Mesothelial cell of epicardium (in vitro differentiated cells): ENCODE results near the gene SLC7A5. TPM values are rescaled to one million over a fixed set of nuclear protein-coding genes. Genes with fewer than 3 reads are reported as not detected.

Experiments used
- DNase-seq, 2 experiments: peaks; one replicate each; pipeline ENCODE4 v3.0.0; 2021; ENCODE audit warnings: low spot score in 2 of 2; ENCODE audit not compliant: unreplicated experiment in 2 of 2
- H3K27ac Mint-ChIP-seq: 2 replicates; pipeline ENCODE4 v1.8.0; 2021; ENCODE audit warnings: mixed read lengths
- H3K27me3 Mint-ChIP-seq: 2 replicates; pipeline ENCODE4 v1.8.0; 2021; ENCODE audit warnings: low read depth, mixed read lengths
- H3K36me3 Mint-ChIP-seq: 2 replicates; pipeline ENCODE4 v1.8.0; 2021; ENCODE audit warnings: mixed read lengths
- H3K4me1 Mint-ChIP-seq: 2 replicates; pipeline ENCODE4 v1.8.0; 2021; ENCODE audit warnings: mixed read lengths
- H3K4me3 Mint-ChIP-seq: 2 replicates; pipeline ENCODE4 v1.8.0; 2021; ENCODE audit warnings: mild to moderate bottlenecking, moderate library complexity, mixed read lengths
- H3K9me3 Mint-ChIP-seq: 2 replicates; pipeline ENCODE4 v1.8.0; 2021; ENCODE audit warnings: mixed read lengths
- total RNA-seq: library from RNA; stranded (reverse); gene quantifications from 3 replicates; pipeline ENCODE4 v1.2.1, GENCODE V29; 2021
- TF ChIP-seq, protein P1 (sequence below): fragments of 200-600 bp; sonication (generic); IDR thresholded peaks from one replicate; pipeline ENCODE4 v1.5.0; 2021; ENCODE audit warnings: antibody characterized with exemption; ENCODE audit not compliant: unreplicated experiment

SLC7A5 gene
- total RNA-seq, 1 donor from 2014 or later = 70.0 TPM

DNA sequence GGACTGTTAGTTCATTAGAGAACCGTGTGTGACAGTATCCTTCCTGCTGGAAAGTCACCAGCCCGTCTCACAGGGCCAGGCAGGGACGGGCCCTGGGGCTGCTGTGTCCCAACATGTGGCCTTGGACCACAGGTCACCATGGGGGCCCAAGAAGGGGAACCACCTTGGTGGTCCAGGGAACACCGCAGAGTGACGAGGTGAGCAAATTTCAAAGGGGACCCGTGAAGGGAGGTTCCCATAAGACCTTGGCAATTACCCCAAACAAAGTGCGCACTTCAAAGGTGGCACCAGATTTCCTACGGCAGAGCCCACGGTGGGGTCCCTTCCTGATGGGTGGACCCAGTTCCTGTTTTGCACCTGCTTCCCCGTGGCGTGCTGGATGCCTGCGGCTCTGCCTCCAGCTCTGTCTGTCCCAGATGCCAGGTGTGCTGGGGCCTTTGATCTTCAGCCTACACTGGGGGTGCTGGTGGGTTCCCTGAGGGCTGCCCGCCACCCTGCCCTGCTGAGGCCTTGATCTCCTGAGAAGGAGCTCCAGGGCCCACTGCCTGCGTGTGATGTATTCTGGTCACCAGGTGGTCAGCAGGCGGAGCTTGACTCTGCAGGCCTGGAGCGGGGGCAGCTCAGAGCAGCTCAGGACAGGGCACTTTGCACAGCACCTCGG lies 27.0 kb downstream of the SLC7A5 start:
- DNase-seq = no peak
- Mint-ChIP-seq H3K27me3 (no peaks in the 10 kb centered on the region), H3K9me3 (no peaks in the 10 kb centered on the region), H3K36me3 (peaks cover 2% of the 10 kb centered on the region), H3K4me3 (no peak overlapping the region), H3K27ac (no peak overlapping the region), H3K4me1 (peaks cover 3% of the 10 kb centered on the region)
- TF ChIP-seq, protein P1, sequence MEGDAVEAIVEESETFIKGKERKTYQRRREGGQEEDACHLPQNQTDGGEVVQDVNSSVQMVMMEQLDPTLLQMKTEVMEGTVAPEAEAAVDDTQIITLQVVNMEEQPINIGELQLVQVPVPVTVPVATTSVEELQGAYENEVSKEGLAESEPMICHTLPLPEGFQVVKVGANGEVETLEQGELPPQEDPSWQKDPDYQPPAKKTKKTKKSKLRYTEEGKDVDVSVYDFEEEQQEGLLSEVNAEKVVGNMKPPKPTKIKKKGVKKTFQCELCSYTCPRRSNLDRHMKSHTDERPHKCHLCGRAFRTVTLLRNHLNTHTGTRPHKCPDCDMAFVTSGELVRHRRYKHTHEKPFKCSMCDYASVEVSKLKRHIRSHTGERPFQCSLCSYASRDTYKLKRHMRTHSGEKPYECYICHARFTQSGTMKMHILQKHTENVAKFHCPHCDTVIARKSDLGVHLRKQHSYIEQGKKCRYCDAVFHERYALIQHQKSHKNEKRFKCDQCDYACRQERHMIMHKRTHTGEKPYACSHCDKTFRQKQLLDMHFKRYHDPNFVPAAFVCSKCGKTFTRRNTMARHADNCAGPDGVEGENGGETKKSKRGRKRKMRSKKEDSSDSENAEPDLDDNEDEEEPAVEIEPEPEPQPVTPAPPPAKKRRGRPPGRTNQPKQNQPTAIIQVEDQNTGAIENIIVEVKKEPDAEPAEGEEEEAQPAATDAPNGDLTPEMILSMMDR = no peak

DNA sequence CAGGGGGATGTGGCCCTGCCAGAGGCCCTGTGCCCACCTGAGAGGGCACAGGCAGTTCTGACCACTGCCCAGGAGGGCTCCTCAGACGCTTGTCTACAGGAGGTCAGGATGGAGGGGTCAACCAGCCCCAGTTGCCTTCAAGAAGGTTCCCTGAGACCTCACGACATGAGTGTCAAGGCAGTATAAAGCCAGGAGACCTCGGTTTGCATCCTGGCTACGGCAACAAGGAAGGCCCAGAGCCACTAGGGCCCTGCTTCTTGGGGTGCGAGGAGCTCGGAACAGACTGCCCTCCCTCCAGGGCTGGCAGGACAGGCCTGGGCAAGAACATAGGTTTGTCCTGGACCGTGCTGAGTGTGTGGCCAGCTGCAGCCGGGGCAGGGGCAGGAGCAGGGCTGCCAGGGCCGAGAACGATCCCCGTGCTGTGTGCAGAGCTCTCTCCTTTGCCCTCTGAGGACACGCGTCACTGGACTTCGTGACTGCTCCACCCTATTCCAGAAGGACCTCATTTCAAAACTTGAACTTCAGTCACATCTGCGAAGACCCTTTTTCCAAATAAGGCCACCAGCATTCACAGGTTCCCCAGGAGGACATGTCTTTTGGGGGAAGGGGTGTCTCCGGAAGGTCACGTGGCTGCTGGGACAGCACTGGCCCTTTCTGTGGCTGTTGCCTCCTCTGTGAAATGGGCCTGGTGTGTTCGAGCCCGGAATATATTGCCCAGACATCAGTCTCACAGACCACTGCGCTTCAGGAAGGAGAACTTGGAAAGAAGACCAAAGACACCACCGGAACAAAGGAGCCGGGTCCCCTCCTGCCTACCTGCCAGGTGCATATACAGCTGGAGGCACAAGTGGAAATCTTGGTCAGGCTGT lies 27.7 kb downstream of the SLC7A5 start:
- no peaks in the 10 kb centered on the region for H3K9me3 Mint-ChIP-seq
- peaks cover 4% of the 10 kb centered on the region for H3K36me3 Mint-ChIP-seq

DNA sequence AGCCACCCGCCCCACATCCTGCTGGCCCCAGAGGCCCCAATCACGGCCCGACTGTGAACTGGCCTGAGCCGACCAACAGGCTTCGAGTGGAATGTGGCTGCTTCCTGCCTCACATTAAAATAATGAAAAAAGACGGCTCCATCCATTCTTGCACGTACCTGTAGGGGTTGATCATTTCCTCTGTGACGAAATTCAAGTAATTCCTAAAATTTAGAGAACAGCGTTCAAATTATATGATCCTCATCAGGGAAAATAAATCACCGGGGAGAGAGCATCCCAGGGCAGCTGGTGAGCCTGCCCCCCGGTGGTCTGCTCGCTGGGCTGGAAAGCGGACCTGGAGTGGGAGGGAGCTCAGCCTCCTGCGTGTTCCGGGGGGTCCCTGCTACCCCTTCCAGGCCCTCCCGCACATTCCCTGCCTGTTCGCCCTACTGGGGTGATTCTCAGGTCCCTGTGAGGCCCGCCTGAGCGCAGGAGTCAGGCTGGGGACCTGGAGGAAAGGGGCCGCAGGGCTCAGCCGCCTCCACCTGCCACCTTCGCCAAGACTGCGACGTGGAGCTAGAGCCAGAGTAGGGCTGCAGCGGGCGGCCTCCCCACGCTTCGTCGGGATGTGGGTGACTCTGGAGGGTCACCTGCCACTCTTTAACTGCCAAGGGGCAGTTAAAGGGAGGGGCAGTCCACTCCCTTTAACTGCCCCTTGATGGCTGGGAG lies 28.9 kb downstream of the SLC7A5 start:
- Mint-ChIP-seq H3K36me3 (peaks cover 8% of the 10 kb centered on the region), H3K27ac (no peak overlapping the region), H3K27me3 (no peaks in the 10 kb centered on the region), H3K9me3 (no peaks in the 10 kb centered on the region), H3K4me3 (no peak overlapping the region), H3K4me1 (peaks cover 6% of the 10 kb centered on the region)
- no peak for DNase-seq
- TF ChIP-seq, protein P1 = no peak

More for the DNA sequence above, 27.7 kb downstream of the SLC7A5 start:
- Mint-ChIP-seq H3K4me1 (peaks cover 6% of the 10 kb centered on the region), H3K27me3 (no peaks in the 10 kb centered on the region), H3K27ac (no peak overlapping the region), H3K4me3 (no peak overlapping the region)
- TF ChIP-seq, protein P1 = no peak
- DNase-seq = no peak

DNA sequence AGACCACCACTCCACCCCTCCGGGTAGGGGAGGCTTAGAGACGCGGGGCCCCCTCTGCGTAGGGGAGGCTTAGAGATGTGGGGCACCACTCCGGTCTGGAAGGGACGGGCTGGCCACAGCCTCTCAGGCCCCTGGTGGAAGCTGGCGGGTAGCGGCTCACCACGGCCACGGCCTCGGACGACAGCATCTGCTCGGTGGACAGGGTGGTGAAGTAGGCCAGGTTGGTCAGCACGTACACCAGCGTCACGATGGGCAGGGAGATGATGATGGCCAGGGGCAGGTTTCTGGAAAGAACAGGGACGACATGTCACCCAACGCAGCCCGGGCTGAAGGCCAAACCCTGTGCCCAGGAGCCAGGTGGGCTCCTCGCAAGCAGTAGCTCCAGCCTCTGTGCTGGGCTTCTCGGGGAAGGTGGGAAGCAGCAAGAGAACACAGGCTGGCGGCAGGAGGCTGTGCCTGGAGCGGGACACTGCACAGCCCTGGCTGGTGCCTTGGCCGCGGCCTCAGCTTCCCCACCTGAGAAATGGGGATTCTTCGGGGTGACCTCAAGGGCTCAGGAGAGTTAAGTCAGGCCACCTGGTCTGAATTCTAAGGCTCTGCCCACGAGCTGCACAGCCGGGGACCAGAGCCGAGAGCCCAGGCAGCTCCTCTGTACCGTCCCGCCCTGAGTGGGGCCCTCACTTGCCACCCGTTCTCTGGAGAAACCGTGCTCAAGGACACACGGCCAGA lies 29.6 kb downstream of the SLC7A5 start:
- TF ChIP-seq, protein P1 = no peak
- peaks cover 9% of the 10 kb centered on the region for H3K4me1 Mint-ChIP-seq
- no peak for DNase-seq
- H3K36me3 Mint-ChIP-seq = peaks cover 8% of the 10 kb centered on the region
- H3K27ac Mint-ChIP-seq = no peak overlapping the region
- no peaks in the 10 kb centered on the region for H3K9me3 Mint-ChIP-seq
- H3K27me3 Mint-ChIP-seq = no peaks in the 10 kb centered on the region
- no peak overlapping the region for H3K4me3 Mint-ChIP-seq
